Measurements from ENCODE around the gene GRK5.
A peak's percentile ranks its signal among the peaks of the same experiment; 100 is the strongest.
"Not testable (repeated sequence)": the region's sequence is repeated elsewhere in the genome, so short reads cannot be mapped to it uniquely, and the experiment has no call there.

GRK5 gene

GRCh38 chr10:119460369-119461195 lies 253.2 kb downstream of the GRK5 start:
- no peak for DNase-seq (ENCODE audit: low spot score)

GRCh38 chr10:119461380-119461779 lies 254.0 kb downstream of the GRK5 start:
- no peak for DNase-seq (ENCODE audit: low spot score)

- no peak for DNase-seq (ENCODE audit: low spot score)
These were observed 254.6 kb downstream of the GRK5 start for GRCh38 chr10:119461923-119462322.

GRCh38 chr10:119462773-119463172 lies 255.4 kb downstream of the GRK5 start:
- DNase-seq (ENCODE audit: low spot score): no peak

- DNase-seq (ENCODE audit: low spot score): not testable (repeated sequence)
These were observed 255.8 kb downstream of the GRK5 start for GRCh38 chr10:119463195-119463594.

GRCh38 chr10:119465085-119465484 lies 257.7 kb downstream of the GRK5 start:
- DNase-seq (ENCODE audit: low spot score): no peak

GRCh38 chr10:119466076-119466475 lies 258.7 kb downstream of the GRK5 start:
- DNase-seq (ENCODE audit: low spot score): no peak

- no peak for DNase-seq (ENCODE audit: low spot score)
These were observed 259.3 kb downstream of the GRK5 start for GRCh38 chr10:119466655-119467054.

- DNase-seq (ENCODE audit: low spot score): no peak
These were observed 261.4 kb downstream of the GRK5 start for GRCh38 chr10:119468542-119469324.

- no peak for DNase-seq (ENCODE audit: low spot score)
These were observed 261.9 kb downstream of the GRK5 start for GRCh38 chr10:119469325-119469707.

- DNase-seq (ENCODE audit: low spot score): no peak
These were observed 262.5 kb downstream of the GRK5 start for GRCh38 chr10:119469846-119470245.

- DNase-seq (ENCODE audit: low spot score): no peak
These were observed 263.7 kb downstream of the GRK5 start for GRCh38 chr10:119470920-119471702.

- no peak for DNase-seq (ENCODE audit: low spot score)
These were observed 266.4 kb downstream of the GRK5 start for GRCh38 chr10:119473771-119474170.

- no peak for DNase-seq (ENCODE audit: low spot score)
These were observed 267.2 kb downstream of the GRK5 start for GRCh38 chr10:119474606-119475005.

GRCh38 chr10:119477444-119477843 lies 270.1 kb downstream of the GRK5 start:
- no peak for DNase-seq (ENCODE audit: low spot score)

GRCh38 chr10:119478111-119478802 lies 270.9 kb downstream of the GRK5 start:
- no peak for DNase-seq (ENCODE audit: low spot score)

- peak; percentile 17 for DNase-seq (ENCODE audit: low spot score)
These were observed 271.5 kb downstream of the GRK5 start for GRCh38 chr10:119478811-119479341.

GRCh38 chr10:119479532-119479931 lies 272.2 kb downstream of the GRK5 start:
- DNase-seq (ENCODE audit: low spot score): no peak

GRCh38 chr10:119480667-119481066 lies 273.3 kb downstream of the GRK5 start:
- no peak for DNase-seq (ENCODE audit: low spot score)

- DNase-seq (ENCODE audit: low spot score): no peak
These were observed 274.5 kb downstream of the GRK5 start for GRCh38 chr10:119481781-119482426.

- no peak for DNase-seq (ENCODE audit: low spot score)
These were observed 275.6 kb downstream of the GRK5 start for GRCh38 chr10:119483001-119483400.
